ENCODE results near the gene SERPINC1. TPM values are rescaled to one million over a fixed set of nuclear protein-coding genes. Genes with fewer than 3 reads are reported as not detected.

The SERPINC1 gene
- total and polyA plus RNA-seq, 2 of the 8 experiments (the other 6 are each of a cell fraction or from before 2014, with no cell fraction given) = 0.08 TPM; not detected in 1

- TF ChIP-seq BRCA1 (IDR thresholded peaks at IDR 0.05; ENCODE audit: low read depth, low read length) (no peak), ASH2L (IDR thresholded peaks at IDR 0.05; ENCODE audit: low read length) (no peak), NANOG (IDR thresholded peaks at IDR 0.05; ENCODE audit: insufficient read depth, low read depth, low read length, poor library complexity, severe bottlenecking) (no peak), TAF7 (optimal IDR thresholded peaks at IDR 0.05; ENCODE audit: borderline replicate concordance, low read depth, low read length) (peak; percentile 26), CTBP2 (IDR thresholded peaks at IDR 0.05; ENCODE audit: borderline replicate concordance, insufficient read depth, insufficient read length, low read length) (no peak), RAD21 (IDR thresholded peaks at IDR 0.05 in 1 of 2, conservative IDR thresholded peaks at IDR 0.05 in 1 of 2; ENCODE audit: low read depth in 2 of 2, low read length in 2 of 2) (no peak), CHD2 (IDR thresholded peaks at IDR 0.05; ENCODE audit: low read length) (no peak; the same call in 1 of the 2 replicates), GABPA (IDR thresholded peaks at IDR 0.05; ENCODE audit: borderline replicate concordance, insufficient read depth, low read length) (no peak), SP4 (IDR thresholded peaks at IDR 0.05; ENCODE audit: low read length) (no peak), KDM1A (IDR thresholded peaks at IDR 0.05; ENCODE audit: borderline replicate concordance, low read length) (no peak), KDM5A (IDR thresholded peaks at IDR 0.05; ENCODE audit: low read length) (no peak), ZNF274 (IDR thresholded peaks at IDR 0.05; ENCODE audit: borderline replicate concordance, extremely low read depth, low read length) (no peak), CTCF (IDR thresholded peaks at IDR 0.05; ENCODE audit: control extremely low read depth in 1 of 3, insufficient read depth in 1 of 3, low read depth in 1 of 3, low read length in 3 of 3) (no peak), PHF8 (conservative IDR thresholded peaks at IDR 0.05; ENCODE audit: low read depth, low read length) (no peak)
These were observed 54.3 kb downstream of the SERPINC1 start (continued) for GRCh38 chr1:173862769-173863223.

Data from H1 (cell line).